ENCODE data around the gene SNAP47.

SNAP47 gene

DNA sequence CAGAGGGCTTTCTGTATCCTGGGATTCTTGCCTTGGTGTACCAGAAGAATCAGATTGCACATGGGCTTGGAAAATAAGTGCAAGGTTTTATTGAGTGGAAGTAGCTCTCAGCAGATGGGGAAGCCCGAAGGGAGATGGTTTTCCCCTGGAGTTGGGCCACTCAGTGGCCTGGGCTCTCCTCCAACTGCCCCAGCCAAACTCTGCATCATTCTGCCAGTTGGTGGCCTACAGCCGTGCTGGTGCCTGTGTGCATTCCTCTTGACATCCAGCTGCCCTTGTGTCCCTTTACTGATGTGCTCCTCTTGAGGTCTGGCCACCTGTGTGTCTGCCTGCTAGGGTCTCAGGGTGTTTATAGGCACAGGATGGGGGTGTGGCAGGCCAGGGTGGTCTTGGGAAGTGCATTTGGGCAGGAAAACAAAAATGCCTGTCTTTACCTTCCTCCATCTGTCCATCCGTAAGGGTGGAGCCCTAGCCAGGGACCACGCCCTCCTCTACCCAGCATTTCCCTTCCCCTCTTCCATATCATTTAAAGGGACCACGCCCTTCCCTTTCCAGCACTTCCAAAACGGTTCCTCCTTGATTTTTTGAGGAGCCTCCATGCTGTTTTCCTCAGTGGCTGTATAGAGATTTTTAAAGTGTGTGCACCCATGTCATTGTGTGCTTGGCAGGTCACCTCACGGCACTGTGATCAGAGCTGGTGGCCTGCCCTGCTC is 18.9 kb downstream of the SNAP47 start:
- DNase-seq (ENCODE audit: insufficient read length, low spot score) (no peak), FAIRE-seq (no peak)
- TF ChIP-seq, protein P1, sequence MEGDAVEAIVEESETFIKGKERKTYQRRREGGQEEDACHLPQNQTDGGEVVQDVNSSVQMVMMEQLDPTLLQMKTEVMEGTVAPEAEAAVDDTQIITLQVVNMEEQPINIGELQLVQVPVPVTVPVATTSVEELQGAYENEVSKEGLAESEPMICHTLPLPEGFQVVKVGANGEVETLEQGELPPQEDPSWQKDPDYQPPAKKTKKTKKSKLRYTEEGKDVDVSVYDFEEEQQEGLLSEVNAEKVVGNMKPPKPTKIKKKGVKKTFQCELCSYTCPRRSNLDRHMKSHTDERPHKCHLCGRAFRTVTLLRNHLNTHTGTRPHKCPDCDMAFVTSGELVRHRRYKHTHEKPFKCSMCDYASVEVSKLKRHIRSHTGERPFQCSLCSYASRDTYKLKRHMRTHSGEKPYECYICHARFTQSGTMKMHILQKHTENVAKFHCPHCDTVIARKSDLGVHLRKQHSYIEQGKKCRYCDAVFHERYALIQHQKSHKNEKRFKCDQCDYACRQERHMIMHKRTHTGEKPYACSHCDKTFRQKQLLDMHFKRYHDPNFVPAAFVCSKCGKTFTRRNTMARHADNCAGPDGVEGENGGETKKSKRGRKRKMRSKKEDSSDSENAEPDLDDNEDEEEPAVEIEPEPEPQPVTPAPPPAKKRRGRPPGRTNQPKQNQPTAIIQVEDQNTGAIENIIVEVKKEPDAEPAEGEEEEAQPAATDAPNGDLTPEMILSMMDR (IDR thresholded peaks at IDR 0.05; ENCODE audit: insufficient read depth, missing control alignments), result no peak

- FAIRE-seq, result no peak
- TF ChIP-seq, protein P1 (IDR thresholded peaks at IDR 0.05; ENCODE audit: insufficient read depth, missing control alignments), result no peak
- DNase-seq (ENCODE audit: insufficient read length, low spot score), result no peak
Observed at GRCh38 chr1:227754958-227755357, 19.7 kb downstream of the SNAP47 start.

DNA sequence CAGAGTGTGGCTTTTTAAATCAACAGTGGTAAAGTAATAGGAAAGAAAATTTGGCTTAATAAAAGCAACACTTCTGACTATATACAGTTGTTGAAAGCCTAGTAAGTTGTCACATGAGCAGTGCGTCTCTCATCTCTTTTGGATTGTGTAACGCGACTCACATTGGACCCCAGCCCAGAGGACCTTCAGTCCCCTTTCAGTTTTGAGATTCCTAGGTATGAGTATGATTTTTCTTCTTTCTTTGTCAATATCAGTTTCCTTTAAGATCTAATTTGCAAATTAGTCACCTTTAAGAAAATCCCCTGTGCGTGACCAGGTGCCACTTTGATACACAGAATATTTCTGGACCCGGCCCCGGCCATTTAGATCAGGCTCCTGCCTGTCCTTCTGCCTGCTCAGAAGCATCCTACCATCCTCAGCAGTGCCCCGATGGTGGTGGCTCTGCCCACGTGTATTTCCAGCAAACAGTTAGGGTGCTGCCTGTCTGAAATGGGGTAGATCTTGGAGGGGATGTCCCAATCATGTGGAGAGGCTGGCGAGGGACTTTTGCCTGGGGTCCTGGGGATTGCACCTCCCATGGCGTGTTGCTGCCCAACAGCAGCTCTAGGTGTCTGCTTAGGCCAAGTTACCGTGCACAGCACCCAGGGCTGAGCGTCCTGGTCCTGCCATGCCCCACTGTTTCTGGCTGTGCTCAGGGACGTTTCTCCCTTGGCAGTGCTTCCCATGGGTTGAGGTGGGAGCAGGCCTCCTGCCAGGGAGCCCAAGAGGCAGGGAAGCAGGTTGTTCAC is 21.1 kb downstream of the SNAP47 start:
- DNase-seq (ENCODE audit: insufficient read length, low spot score) (no peak), FAIRE-seq (no peak)
- TF ChIP-seq, protein P1 (IDR thresholded peaks at IDR 0.05; ENCODE audit: insufficient read depth, missing control alignments), result no peak

- FAIRE-seq (no peak), DNase-seq (ENCODE audit: insufficient read length, low spot score) (no peak)
- TF ChIP-seq, protein P1 (IDR thresholded peaks at IDR 0.05; ENCODE audit: insufficient read depth, missing control alignments), result no peak
Observed at GRCh38 chr1:227757781-227758180, 22.5 kb downstream of the SNAP47 start.

- no peak for DNase-seq (ENCODE audit: insufficient read length, low spot score)
- TF ChIP-seq, protein P1 (IDR thresholded peaks at IDR 0.05; ENCODE audit: insufficient read depth, missing control alignments), result no peak
- no peak for FAIRE-seq
Observed at GRCh38 chr1:227758366-227758765, 23.1 kb downstream of the SNAP47 start.

DNA sequence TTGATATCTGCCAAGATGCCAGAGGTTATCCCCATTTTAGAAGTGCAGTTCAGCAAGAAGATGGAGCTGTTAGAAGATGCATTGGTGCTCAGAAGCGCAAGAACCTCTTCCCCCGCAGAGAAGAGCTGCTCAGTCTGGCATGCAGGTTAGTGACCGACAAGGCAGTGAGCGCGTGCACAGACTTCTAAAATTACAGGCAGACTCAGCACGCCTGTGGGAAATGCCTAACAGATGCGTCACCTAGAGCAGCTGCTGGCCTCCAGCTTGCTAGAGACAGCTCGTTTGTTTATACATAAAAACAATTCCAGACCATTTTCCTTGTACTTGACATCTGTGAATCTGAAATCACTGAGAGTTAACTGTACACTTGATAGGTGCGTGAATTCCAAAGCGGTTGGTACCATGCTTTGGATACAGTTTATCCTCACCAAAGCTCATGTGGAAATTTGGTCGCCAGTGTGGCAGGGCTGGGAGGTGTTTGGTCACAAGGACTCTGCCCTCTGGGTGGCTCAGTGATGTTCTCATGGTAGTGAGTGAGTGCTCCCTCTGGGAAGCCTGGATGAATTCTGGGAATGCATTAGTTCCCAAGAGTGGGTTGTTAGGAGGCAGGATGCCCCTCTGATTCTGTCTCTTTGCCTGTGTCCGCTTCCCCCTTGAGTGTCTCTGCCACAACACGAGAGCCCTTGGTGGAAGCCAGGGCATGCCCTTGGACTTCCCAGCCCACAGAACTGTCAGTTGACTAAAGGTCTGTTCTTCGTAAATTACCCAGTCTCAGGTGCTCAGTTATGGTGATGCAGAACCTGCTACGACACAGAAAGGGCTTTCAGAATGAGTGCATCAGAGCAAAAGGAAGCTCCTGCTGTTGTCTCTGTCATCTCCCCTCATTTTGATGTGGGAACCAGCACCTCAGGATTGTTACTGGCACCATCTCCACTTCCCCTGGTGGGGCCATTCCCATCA is 24.4 kb downstream of the SNAP47 start:
- FAIRE-seq (no peak), DNase-seq (ENCODE audit: insufficient read length, low spot score) (no peak)
- TF ChIP-seq, protein P1 (IDR thresholded peaks at IDR 0.05; ENCODE audit: insufficient read depth, missing control alignments), result no peak
